HEK293 (cell line): ENCODE data around the gene STAT3.

Experiments used
- BCL11B ChIP-seq: fragments of 450-650 bp; formaldehyde crosslinking; IDR thresholded peaks from 2 replicates; pipeline ENCODE4 v1.5.1; 2016; ENCODE audit warnings: low read depth, missing biosample characterization, missing genetic modification characterization
- OSR2 ChIP-seq: fragments of 450-650 bp; formaldehyde crosslinking; IDR thresholded peaks from 2 replicates; pipeline ENCODE4 v1.5.1; 2016; ENCODE audit warnings: missing biosample characterization, missing genetic modification characterization
- TCF7L2 ChIP-seq: IDR thresholded peaks from 2 replicates; pipeline ENCODE4 v1.6.1; 2011; ENCODE audit warnings: low read depth, mild to moderate bottlenecking, inconsistent platforms, low read length, moderate library complexity, borderline replicate concordance
- ZBTB7A ChIP-seq: fragments of 450-650 bp; formaldehyde crosslinking; IDR thresholded peaks from 2 replicates; pipeline ENCODE4 v1.5.1; 2016; ENCODE audit warnings: low read depth, missing biosample characterization, missing genetic modification characterization
- ZNF423 ChIP-seq: fragments of 450-650 bp; formaldehyde crosslinking; IDR thresholded peaks from 2 replicates; pipeline ENCODE4 v1.5.1; 2016; ENCODE audit warnings: missing biosample characterization, missing genetic modification characterization
- TF ChIP-seq, protein P1 (sequence below): fragments of 450-650 bp; formaldehyde crosslinking; IDR thresholded peaks from 2 replicates; pipeline ENCODE4 v1.5.1; 2016; ENCODE audit warnings: missing biosample characterization, missing genetic modification characterization

DNA sequence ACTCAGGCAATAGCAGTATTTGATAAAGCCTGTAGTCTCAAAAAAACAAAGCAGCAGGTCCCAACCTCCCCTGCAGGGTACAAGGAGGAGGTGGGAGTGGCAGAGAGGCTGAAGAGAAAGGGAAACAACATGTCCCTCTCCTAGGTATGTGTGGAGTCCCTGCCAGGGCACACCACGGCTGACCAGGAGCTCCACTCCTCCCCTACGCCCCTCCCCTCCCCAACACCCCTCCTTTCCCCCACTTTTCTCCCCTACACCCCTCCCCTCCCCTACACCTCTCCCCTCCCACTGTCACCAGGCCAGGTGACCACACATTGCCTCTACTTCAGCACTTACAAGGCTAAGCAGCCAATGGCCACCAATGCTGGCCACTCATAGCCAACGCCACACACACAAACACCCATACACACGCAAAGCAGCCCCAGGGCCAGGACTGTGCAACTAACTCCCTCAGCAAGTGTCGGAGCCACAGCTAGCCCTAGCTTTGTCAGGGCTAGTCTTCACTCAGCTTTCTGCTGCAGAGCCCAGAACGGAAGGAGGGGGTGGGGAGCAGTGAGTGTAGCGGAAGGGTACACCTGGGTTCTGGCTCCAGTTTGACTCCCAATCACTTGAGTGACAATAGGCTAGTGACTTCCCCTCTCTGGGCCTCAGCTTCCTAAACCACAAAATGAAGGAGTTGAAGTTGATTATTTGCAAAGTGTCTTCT is 26.6 kb upstream of the STAT3 start:
- TF ChIP-seq ZBTB7A (tag by site-specific recombination) (no peak), BCL11B (tag by site-specific recombination) (no peak), TCF7L2 (no peak), ZNF423 (tag by site-specific recombination) (no peak), OSR2 (tag by site-specific recombination) (no peak)
- TF ChIP-seq, protein P1, sequence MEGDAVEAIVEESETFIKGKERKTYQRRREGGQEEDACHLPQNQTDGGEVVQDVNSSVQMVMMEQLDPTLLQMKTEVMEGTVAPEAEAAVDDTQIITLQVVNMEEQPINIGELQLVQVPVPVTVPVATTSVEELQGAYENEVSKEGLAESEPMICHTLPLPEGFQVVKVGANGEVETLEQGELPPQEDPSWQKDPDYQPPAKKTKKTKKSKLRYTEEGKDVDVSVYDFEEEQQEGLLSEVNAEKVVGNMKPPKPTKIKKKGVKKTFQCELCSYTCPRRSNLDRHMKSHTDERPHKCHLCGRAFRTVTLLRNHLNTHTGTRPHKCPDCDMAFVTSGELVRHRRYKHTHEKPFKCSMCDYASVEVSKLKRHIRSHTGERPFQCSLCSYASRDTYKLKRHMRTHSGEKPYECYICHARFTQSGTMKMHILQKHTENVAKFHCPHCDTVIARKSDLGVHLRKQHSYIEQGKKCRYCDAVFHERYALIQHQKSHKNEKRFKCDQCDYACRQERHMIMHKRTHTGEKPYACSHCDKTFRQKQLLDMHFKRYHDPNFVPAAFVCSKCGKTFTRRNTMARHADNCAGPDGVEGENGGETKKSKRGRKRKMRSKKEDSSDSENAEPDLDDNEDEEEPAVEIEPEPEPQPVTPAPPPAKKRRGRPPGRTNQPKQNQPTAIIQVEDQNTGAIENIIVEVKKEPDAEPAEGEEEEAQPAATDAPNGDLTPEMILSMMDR: no peak
